Right atrium auricular region (tissue), 2 donors: ENCODE measurements around the gene OR51B5. TPM values are rescaled to one million over a fixed set of nuclear protein-coding genes. Genes with fewer than 3 reads are reported as not detected.
"Not testable (repeated sequence)": the region's sequence is repeated elsewhere in the genome, so short reads cannot be mapped to it uniquely, and the experiment has no call there.

ENCODE experiments used
- DNase-seq: peaks from one replicate; pipeline ENCODE4 v3.0.0-alpha.2; 2019; ENCODE audit warnings: low spot score
- H3K27ac ChIP-seq, 2 donors: fragments of 200-600 bp; sonication (generic); 1 replicate in 1 of 2; 2 replicates in 1 of 2; pipeline ENCODE4 v1.5.1; 2016 to 2019
- H3K27me3 ChIP-seq, 2 donors: fragments of 200-600 bp; sonication (generic); one replicate each; pipeline versions ENCODE4 v1.5.1 to v1.6.0; 2017 to 2019
- H3K36me3 ChIP-seq: fragments of 200-600 bp; sonication (generic); one replicate; pipeline ENCODE4 v1.5.1; 2016
- H3K4me1 ChIP-seq, 2 donors: fragments of 200-600 bp; sonication (generic); one replicate each; pipeline versions ENCODE4 v1.5.1 to v1.6.0; 2017 to 2019
- H3K4me3 ChIP-seq, 2 donors: fragments of 200-600 bp; sonication (generic); 1 replicate in 1 of 2; 2 replicates in 1 of 2; pipeline ENCODE4 v1.5.1; 2017 to 2019; ENCODE audit warnings: mild to moderate bottlenecking in 1 of 2, moderate library complexity in 1 of 2
- H3K9me3 ChIP-seq, 2 donors: fragments of 200-600 bp; sonication (generic); one replicate each; pipeline ENCODE4 v1.5.1; 2019
- CTCF ChIP-seq, 2 donors: fragments of 200-600 bp; sonication (generic); IDR thresholded peaks; one replicate each; pipeline ENCODE4 v1.5.1; 2019; ENCODE audit warnings: antibody characterized with exemption in 2 of 2
- total RNA-seq, 2 donors: library from RNA; depleted of rRNA; stranded (reverse); fragments of >200 nt; gene quantifications; one replicate each; pipeline ENCODE4 v1.1.0, GENCODE V29; 2016

Gene OR51B5
- total RNA-seq, 2 donors from 2014 or later, result not detected

GRCh38 chr11:5345831-5346230 lies 2.5 kb upstream of the OR51B5 start:
- H3K27me3 ChIP-seq, result no peaks in the 10 kb centered on the region
- DNase-seq, result no peak
- H3K4me3 ChIP-seq, result no peak overlapping the region
- no peak for TF ChIP-seq CTCF (IDR thresholded peaks at IDR 0.05)
- H3K9me3 ChIP-seq, result no peaks in the 10 kb centered on the region
- no peaks in the 10 kb centered on the region for H3K36me3 ChIP-seq
- H3K27ac ChIP-seq, result no peak overlapping the region
- H3K4me1 ChIP-seq, result no peaks in the 10 kb centered on the region

GRCh38 chr11:5339771-5340322 lies 3.5 kb downstream of the OR51B5 start:
- DNase-seq, result no peak

GRCh38 chr11:5337253-5337652 lies 6.1 kb downstream of the OR51B5 start:
- H3K36me3 ChIP-seq, H3K27me3 ChIP-seq, H3K9me3 ChIP-seq, H3K4me1 ChIP-seq, DNase-seq, H3K4me3 ChIP-seq, H3K27ac ChIP-seq: not testable (repeated sequence)

More at GRCh38 chr11:5339771-5340322, 3.5 kb downstream of the OR51B5 start:
- no peak for TF ChIP-seq CTCF (IDR thresholded peaks at IDR 0.05)
- Histone ChIP-seq H3K27me3 (no peaks in the 10 kb centered on the region), H3K27ac (no peak overlapping the region), H3K36me3 (no peaks in the 10 kb centered on the region), H3K4me3 (no peak overlapping the region), H3K4me1 (no peaks in the 10 kb centered on the region), H3K9me3 (no peaks in the 10 kb centered on the region)

GRCh38 chr11:5336331-5336730 lies 7.0 kb downstream of the OR51B5 start:
- H3K4me1 ChIP-seq, result no peaks in the 10 kb centered on the region
- no peaks in the 10 kb centered on the region for H3K27me3 ChIP-seq
- no peaks in the 10 kb centered on the region for H3K36me3 ChIP-seq
- no peak overlapping the region for H3K4me3 ChIP-seq
- DNase-seq, result no peak
- no peak for TF ChIP-seq CTCF (IDR thresholded peaks at IDR 0.05)
- no peak overlapping the region for H3K27ac ChIP-seq
- no peaks in the 10 kb centered on the region for H3K9me3 ChIP-seq

GRCh38 chr11:5335170-5335569 lies 8.2 kb downstream of the OR51B5 start:
- H3K27ac ChIP-seq, result no peak overlapping the region
- TF ChIP-seq CTCF (IDR thresholded peaks at IDR 0.05), result no peak
- H3K27me3 ChIP-seq, result no peaks in the 10 kb centered on the region
- no peaks in the 10 kb centered on the region for H3K36me3 ChIP-seq
- H3K9me3 ChIP-seq, result no peaks in the 10 kb centered on the region
- no peak overlapping the region for H3K4me3 ChIP-seq
- no peak for DNase-seq
- H3K4me1 ChIP-seq, result no peaks in the 10 kb centered on the region

- no peak within 1 kb of the TSS for H3K27ac ChIP-seq
- no peaks in the 10 kb centered on the region for H3K27me3 ChIP-seq
- H3K4me3 ChIP-seq, result no peak within 1 kb of the TSS
- H3K4me1 ChIP-seq, result no peaks in the 10 kb centered on the region
- no peak for TF ChIP-seq CTCF (IDR thresholded peaks at IDR 0.05)
- no peaks in the 10 kb centered on the region for H3K9me3 ChIP-seq
- DNase-seq, result no peak
- H3K36me3 ChIP-seq, result no peaks in the 10 kb centered on the region
Observed at GRCh38 chr11:5324197-5324596, 19.1 kb downstream of the OR51B5 start, which contains the start of gene OR51B2. TSS of gene OR51B2 (minus strand) at chr11:5324297. CDS start at chr11:5324297, 0 bp downstream.
